Measurements from ENCODE around the gene UBTF. TPM values are rescaled to one million over a fixed set of nuclear protein-coding genes. Genes with fewer than 3 reads are reported as not detected.

UBTF gene
- total and polyA plus RNA-seq, 2 donors (not counting 3 experiments of a cell fraction or from before 2014, with no cell fraction given), result 14.7 to 84.7 TPM

DNA sequence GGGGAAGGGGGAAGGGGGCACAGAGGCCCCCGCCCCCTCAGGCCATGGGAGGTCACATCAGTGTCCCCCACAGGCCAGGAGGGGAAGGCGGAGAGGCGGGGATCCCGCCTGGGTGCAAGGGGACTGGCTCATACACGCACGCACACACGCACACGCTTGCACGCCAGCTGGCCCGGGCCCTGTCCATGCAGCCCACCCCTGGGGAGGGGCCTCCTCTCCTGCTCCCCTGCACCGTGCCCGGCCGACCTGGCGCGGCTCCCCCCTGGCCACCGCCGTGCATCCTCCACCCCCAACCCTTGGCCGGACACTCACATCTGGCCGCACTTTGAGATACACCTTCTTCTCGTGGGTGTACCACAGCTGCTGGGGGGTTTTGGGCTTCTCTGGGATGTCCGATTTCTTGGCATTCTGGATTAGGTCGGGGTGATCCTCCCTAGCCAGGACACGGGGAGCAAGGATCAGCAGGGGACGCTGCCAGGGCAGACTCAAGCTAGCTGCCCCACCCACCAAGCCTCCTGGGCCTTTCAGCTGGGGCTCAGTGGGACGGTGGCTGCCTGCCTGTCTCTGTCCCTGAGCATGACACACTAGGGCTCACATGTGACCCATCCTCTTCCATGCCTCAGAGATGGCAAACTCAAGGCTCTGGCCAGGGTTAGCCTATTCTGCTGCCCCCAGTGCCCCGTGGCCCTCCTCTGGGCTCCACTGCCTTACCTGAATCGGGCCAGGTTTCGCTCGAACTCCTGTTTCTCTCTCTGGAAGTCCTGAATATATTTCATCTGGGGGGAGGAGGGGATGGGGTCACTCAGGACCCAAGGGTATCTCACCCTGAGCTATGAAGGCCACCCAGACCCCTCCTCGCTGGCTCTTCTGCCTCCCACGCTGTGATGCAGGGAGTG lies 6.7 kb downstream of the UBTF start:
- no peak overlapping the region for H2AFZ ChIP-seq (ENCODE audit: low read depth, low read length)
- no peaks in the 10 kb centered on the region for H3K9me1 ChIP-seq (replicated peaks; ENCODE audit: control insufficient read depth, extremely low read depth, insufficient read depth, low read length)
- no peaks in the 10 kb centered on the region for H3K9me3 ChIP-seq (replicated peaks; ENCODE audit: control insufficient read depth, insufficient read depth, low read length)
- BruUV-seq (replicated peaks), result no TSS peak
- TF ChIP-seq, protein P1, sequence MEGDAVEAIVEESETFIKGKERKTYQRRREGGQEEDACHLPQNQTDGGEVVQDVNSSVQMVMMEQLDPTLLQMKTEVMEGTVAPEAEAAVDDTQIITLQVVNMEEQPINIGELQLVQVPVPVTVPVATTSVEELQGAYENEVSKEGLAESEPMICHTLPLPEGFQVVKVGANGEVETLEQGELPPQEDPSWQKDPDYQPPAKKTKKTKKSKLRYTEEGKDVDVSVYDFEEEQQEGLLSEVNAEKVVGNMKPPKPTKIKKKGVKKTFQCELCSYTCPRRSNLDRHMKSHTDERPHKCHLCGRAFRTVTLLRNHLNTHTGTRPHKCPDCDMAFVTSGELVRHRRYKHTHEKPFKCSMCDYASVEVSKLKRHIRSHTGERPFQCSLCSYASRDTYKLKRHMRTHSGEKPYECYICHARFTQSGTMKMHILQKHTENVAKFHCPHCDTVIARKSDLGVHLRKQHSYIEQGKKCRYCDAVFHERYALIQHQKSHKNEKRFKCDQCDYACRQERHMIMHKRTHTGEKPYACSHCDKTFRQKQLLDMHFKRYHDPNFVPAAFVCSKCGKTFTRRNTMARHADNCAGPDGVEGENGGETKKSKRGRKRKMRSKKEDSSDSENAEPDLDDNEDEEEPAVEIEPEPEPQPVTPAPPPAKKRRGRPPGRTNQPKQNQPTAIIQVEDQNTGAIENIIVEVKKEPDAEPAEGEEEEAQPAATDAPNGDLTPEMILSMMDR (IDR thresholded peaks at IDR 0.05; ENCODE audit: extremely low read depth in 1 of 2, insufficient read depth in 1 of 2, low read depth in 1 of 2, low read length in 2 of 2), result no peak
- TF ChIP-seq POLR2A (IDR thresholded peaks at IDR 0.05; ENCODE audit: low read depth, low read length), result no peak
- TF ChIP-seq JUN (IDR thresholded peaks at IDR 0.05; ENCODE audit: borderline replicate concordance, insufficient read depth, insufficient read length, low read depth), result no peak
- TF ChIP-seq GATA2 (IDR thresholded peaks at IDR 0.05; ENCODE audit: insufficient read depth, insufficient read length, low read depth, low read length), result no peak
- no peak for TF ChIP-seq MYC (IDR thresholded peaks at IDR 0.05; ENCODE audit: low read depth, low read length)
- TF ChIP-seq FOS (IDR thresholded peaks at IDR 0.05; ENCODE audit: borderline replicate concordance, insufficient read depth, low read length), result no peak
- TF ChIP-seq EZH2 (IDR thresholded peaks at IDR 0.05; ENCODE audit: borderline replicate concordance, low read depth, low read length, severe bottlenecking), result no peak
- TF ChIP-seq POLR2AphosphoS5 (IDR thresholded peaks at IDR 0.05; ENCODE audit: insufficient read depth, low read depth, low read length), result no peak
- TF ChIP-seq, protein P2, sequence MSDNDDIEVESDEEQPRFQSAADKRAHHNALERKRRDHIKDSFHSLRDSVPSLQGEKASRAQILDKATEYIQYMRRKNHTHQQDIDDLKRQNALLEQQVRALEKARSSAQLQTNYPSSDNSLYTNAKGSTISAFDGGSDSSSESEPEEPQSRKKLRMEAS (IDR thresholded peaks at IDR 0.05; ENCODE audit: insufficient read depth, insufficient read length), result no peak
- peaks cover 13% of the 10 kb centered on the region for H3K4me1 ChIP-seq (ENCODE audit: control insufficient read depth, extremely low read depth, insufficient read depth, low read length)
- peaks cover 13% of the 10 kb centered on the region for H3K79me2 ChIP-seq (ENCODE audit: control insufficient read depth, insufficient read depth, low read length)
- dilution Hi-C loops (cut with MboI; ENCODE audit: extremely low pct_ligation_motif_present, low sequenced_read_pairs) (no loop called here), intact Hi-C loops (cut with micrococcal nuclease) (no loop called here)
- no peaks in the 10 kb centered on the region for H3K27me3 ChIP-seq (ENCODE audit: control insufficient read depth in 2 of 2, insufficient read depth in 2 of 2, low read length in 2 of 2)
- POLR2A ChIA-PET, result no interaction called here
- DNase-seq (ENCODE audit: low read depth, low spot score) (no peak), FAIRE-seq (no peak)
- no peak overlapping the region for H3K27ac ChIP-seq (ENCODE audit: insufficient read depth, low read depth, low read length)
- H3K9ac ChIP-seq (replicated peaks; ENCODE audit: extremely low read depth, insufficient read depth, low read length), result no peak overlapping the region
- H4K20me1 ChIP-seq (replicated peaks; ENCODE audit: control insufficient read depth, extremely low read depth, insufficient read depth, low read length), result no peaks in the 10 kb centered on the region
- CTCF ChIA-PET, result interaction anchor here (1.1 to 4.5 kb wide), 7 partner anchors 9 to 133 kb away, joined by 3 to 58 read pairs (median 27); partner anchors contain the start of genes GRN and SLC25A39
- peaks cover 27 to 54% of the 10 kb centered on the region in 2 experiments for H3K36me3 ChIP-seq (ENCODE audit: control insufficient read depth in 2 of 2, extremely low read depth in 1 of 2, insufficient read depth in 2 of 2, low read length in 2 of 2)
- H3K4me3 ChIP-seq (replicated peaks in 1 of 3; ENCODE audit: insufficient read depth in 1 of 3, low read depth in 1 of 3, low read length in 3 of 3), result no peak overlapping the region
- H3K4me2 ChIP-seq (ENCODE audit: insufficient read depth, low read length), result no peak overlapping the region
